ENCODE data around the gene EME1. TPM values are rescaled to one million over a fixed set of nuclear protein-coding genes. Genes with fewer than 3 reads are reported as not detected.

Gene EME1
- total RNA-seq, 2 donors from 2014 or later = 1.8 to 10.1 TPM

- H3K27me3 ChIP-seq = no peaks in the 10 kb centered on the region
- peaks cover 7% of the 10 kb centered on the region for H3K4me1 ChIP-seq
- H3K36me3 ChIP-seq = no peaks in the 10 kb centered on the region
- TF ChIP-seq, protein P1, sequence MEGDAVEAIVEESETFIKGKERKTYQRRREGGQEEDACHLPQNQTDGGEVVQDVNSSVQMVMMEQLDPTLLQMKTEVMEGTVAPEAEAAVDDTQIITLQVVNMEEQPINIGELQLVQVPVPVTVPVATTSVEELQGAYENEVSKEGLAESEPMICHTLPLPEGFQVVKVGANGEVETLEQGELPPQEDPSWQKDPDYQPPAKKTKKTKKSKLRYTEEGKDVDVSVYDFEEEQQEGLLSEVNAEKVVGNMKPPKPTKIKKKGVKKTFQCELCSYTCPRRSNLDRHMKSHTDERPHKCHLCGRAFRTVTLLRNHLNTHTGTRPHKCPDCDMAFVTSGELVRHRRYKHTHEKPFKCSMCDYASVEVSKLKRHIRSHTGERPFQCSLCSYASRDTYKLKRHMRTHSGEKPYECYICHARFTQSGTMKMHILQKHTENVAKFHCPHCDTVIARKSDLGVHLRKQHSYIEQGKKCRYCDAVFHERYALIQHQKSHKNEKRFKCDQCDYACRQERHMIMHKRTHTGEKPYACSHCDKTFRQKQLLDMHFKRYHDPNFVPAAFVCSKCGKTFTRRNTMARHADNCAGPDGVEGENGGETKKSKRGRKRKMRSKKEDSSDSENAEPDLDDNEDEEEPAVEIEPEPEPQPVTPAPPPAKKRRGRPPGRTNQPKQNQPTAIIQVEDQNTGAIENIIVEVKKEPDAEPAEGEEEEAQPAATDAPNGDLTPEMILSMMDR (IDR thresholded peaks at IDR 0.05) = no peak
- H3K4me3 ChIP-seq = no peak overlapping the region
- H3K9me3 ChIP-seq = no peaks in the 10 kb centered on the region
- intact Hi-C loops (cut with DNase I) = no loop called here
- no peak overlapping the region for H3K9ac ChIP-seq (ENCODE audit: low read depth in 2 of 2, low read length in 2 of 2)
- no peak for DNase-seq
- no peak overlapping the region for H3K27ac ChIP-seq
Observed at GRCh38 chr17:50350733-50351132, 22.3 kb upstream of the EME1 start.

- Histone ChIP-seq H3K27ac (no peak overlapping the region), H3K4me1 (peaks cover 2% of the 10 kb centered on the region), H3K9ac (ENCODE audit: low read depth in 2 of 2, low read length in 2 of 2) (no peak overlapping the region), H3K9me3 (no peaks in the 10 kb centered on the region), H3K4me3 (no peak overlapping the region), H3K27me3 (no peaks in the 10 kb centered on the region), H3K36me3 (peaks cover 6% of the 10 kb centered on the region)
- no peak for DNase-seq
- intact Hi-C loops (cut with DNase I) = no loop called here
- TF ChIP-seq, protein P1 (IDR thresholded peaks at IDR 0.05) = no peak
Observed at GRCh38 chr17:50352072-50352692, 20.8 kb upstream of the EME1 start.

DNA sequence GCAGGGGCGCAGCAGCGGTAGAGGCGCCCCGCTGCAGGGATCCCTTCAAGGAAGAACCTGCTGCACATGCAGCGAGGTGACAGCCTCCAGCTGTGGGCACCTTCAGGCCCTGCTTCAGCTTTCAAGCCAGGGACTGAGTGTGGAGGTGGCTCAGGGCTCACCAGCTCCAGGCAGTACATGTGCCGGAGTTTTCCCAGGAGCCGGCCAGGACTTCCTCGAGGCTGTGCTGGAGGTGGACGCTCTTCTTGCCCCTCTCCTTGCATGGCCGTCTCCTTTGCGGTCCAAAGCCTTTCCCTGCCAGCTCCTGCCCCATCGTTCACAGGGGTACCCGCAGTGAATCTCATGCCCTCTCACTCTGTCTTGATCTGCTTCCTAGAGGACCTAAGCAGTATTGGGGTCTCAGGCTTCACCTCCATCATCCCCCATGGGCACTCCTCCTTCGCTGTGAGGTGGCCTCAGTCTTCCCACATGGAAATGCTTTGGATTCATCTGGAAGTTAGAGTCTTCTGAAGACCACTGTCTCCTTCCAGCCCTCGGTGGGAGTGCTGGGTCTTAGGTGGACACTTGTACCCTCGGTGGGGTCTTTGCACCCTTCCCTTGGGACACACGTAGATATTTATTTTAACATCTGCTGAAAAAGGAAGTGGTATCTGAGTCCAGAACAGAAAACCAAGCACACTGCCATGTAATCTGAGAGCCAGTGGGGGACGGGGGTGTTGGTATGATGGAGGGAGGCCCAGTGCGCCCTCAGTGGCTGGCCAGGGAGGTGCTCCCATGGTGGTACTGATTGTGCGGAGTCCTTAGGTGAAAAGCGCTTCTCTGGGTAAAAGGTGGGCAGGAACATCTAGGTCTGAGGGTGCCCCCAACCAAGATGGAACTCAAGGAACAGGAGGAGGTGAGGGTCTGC, 20.1 kb upstream of the EME1 start:
- DNase-seq = no peak
- intact Hi-C loops (cut with DNase I) = no loop called here
- Histone ChIP-seq H3K4me3 (no peak overlapping the region), H3K36me3 (peaks cover 7% of the 10 kb centered on the region), H3K4me1 (no peaks in the 10 kb centered on the region), H3K27ac (no peak overlapping the region), H3K9me3 (no peaks in the 10 kb centered on the region), H3K9ac (ENCODE audit: low read depth in 2 of 2, low read length in 2 of 2) (no peak overlapping the region), H3K27me3 (no peaks in the 10 kb centered on the region)
- TF ChIP-seq, protein P1 (IDR thresholded peaks at IDR 0.05) = no peak

DNA sequence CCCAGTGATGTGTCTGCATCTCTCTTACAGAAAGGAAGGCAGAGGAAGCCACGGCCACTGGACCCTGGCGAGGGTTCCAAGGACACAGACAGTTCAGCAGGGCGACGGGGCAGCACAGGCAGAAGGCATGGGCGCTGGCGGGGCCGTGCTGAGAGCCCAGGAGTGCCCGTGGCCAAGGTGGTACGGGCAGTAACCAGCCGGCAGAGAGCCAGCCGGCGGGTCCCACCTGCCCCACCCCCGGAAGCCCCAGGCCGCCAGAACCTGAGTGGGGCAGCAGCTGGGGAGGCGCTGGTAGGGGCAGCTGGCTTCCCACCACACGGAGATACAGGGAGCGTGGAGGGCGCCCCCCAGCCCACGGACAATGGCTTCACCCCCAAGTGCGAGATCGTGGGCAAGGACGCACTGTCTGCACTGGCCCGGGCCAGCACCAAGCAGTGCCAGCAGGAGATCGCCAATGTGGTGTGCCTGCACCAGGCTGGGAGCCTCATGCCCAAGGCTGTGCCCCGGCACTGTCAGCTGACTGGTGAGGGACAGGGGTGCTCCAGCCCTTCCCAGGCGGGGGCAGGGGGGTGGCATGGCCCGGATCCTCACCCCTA, 19.3 kb upstream of the EME1 start:
- H3K4me1 ChIP-seq = no peaks in the 10 kb centered on the region
- H3K4me3 ChIP-seq = no peak overlapping the region
- H3K27me3 ChIP-seq = no peaks in the 10 kb centered on the region
- TF ChIP-seq, protein P1 (IDR thresholded peaks at IDR 0.05) = no peak
- no peak overlapping the region for H3K27ac ChIP-seq
- no peak for DNase-seq
- no peaks in the 10 kb centered on the region for H3K9me3 ChIP-seq
- H3K9ac ChIP-seq (ENCODE audit: low read depth in 2 of 2, low read length in 2 of 2) = no peak overlapping the region
- intact Hi-C loops (cut with DNase I) = no loop called here
- H3K36me3 ChIP-seq = peaks cover 7% of the 10 kb centered on the region

DNA sequence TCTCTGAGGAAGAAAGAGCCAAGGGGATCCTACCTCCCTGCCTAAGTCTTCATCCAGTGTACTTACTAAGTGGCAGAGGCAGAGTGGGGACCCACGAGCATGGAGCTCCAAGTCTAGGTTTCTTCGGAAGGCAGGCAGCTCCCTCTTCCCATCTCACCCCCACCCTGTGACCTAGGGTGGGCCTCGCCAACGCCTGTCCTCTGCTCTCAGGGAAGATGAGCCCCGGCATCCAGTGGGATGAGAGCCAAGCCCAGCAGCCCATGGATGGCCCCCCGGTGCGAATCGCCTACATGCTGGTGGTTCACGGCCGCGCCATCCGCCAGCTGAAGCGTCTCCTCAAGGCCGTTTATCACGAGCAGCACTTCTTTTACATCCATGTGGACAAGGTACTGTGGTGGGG, 18.8 kb upstream of the EME1 start:
- Histone ChIP-seq H3K4me1 (no peaks in the 10 kb centered on the region), H3K36me3 (peaks cover 7% of the 10 kb centered on the region), H3K4me3 (no peak overlapping the region), H3K27me3 (no peaks in the 10 kb centered on the region), H3K27ac (no peak overlapping the region), H3K9ac (ENCODE audit: low read depth in 2 of 2, low read length in 2 of 2) (no peak overlapping the region), H3K9me3 (no peaks in the 10 kb centered on the region)
- DNase-seq = no peak
- intact Hi-C loops (cut with DNase I) = no loop called here
- TF ChIP-seq, protein P1 (IDR thresholded peaks at IDR 0.05) = no peak

Measured in colonic mucosa (tissue), 4 donors.